Breast epithelium (tissue), 3 donors: Measurements from ENCODE around the gene PDCD1LG2.

ENCODE experiments used
- POLR2A ChIP-seq: fragments of 450-650 bp; IDR thresholded peaks from one replicate; pipeline ENCODE4 v1.6.1; 2016; ENCODE audit warnings: antibody characterized with exemption, mild to moderate bottlenecking, moderate library complexity
- POLR2AphosphoS5 ChIP-seq, 3 donors: sonication (generic); formaldehyde crosslinking; IDR thresholded peaks; one replicate each; pipeline ENCODE4 v1.6.1; 2017; ENCODE audit warnings: antibody characterized with exemption in 3 of 3
- TF ChIP-seq, protein P1 (sequence below), 3 donors: fragments of 450-650 bp; IDR thresholded peaks; one replicate each; pipeline ENCODE4 v1.5.1; 2016 to 2017; ENCODE audit warnings: antibody characterized with exemption in 3 of 3, mild to moderate bottlenecking in 3 of 3, moderate library complexity in 3 of 3

- TF ChIP-seq, protein P1, sequence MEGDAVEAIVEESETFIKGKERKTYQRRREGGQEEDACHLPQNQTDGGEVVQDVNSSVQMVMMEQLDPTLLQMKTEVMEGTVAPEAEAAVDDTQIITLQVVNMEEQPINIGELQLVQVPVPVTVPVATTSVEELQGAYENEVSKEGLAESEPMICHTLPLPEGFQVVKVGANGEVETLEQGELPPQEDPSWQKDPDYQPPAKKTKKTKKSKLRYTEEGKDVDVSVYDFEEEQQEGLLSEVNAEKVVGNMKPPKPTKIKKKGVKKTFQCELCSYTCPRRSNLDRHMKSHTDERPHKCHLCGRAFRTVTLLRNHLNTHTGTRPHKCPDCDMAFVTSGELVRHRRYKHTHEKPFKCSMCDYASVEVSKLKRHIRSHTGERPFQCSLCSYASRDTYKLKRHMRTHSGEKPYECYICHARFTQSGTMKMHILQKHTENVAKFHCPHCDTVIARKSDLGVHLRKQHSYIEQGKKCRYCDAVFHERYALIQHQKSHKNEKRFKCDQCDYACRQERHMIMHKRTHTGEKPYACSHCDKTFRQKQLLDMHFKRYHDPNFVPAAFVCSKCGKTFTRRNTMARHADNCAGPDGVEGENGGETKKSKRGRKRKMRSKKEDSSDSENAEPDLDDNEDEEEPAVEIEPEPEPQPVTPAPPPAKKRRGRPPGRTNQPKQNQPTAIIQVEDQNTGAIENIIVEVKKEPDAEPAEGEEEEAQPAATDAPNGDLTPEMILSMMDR (IDR thresholded peaks at IDR 0.05), result no peak
- TF ChIP-seq POLR2A (no peak), POLR2AphosphoS5 (IDR thresholded peaks at IDR 0.05) (no peak)
Observed at GRCh38 chr9:5612185-5612530, 101.8 kb downstream of the PDCD1LG2 start.
